ENCODE measurements around the gene TJP1. TPM values are rescaled to one million over a fixed set of nuclear protein-coding genes. Genes with fewer than 3 reads are reported as not detected.

The TJP1 gene
- total RNA-seq, 1 donor from 2014 or later: 148 TPM

GRCh38 chr15:29849218-29849617, 26.9 kb upstream of the TJP1 start:
- TF ChIP-seq, protein P1, sequence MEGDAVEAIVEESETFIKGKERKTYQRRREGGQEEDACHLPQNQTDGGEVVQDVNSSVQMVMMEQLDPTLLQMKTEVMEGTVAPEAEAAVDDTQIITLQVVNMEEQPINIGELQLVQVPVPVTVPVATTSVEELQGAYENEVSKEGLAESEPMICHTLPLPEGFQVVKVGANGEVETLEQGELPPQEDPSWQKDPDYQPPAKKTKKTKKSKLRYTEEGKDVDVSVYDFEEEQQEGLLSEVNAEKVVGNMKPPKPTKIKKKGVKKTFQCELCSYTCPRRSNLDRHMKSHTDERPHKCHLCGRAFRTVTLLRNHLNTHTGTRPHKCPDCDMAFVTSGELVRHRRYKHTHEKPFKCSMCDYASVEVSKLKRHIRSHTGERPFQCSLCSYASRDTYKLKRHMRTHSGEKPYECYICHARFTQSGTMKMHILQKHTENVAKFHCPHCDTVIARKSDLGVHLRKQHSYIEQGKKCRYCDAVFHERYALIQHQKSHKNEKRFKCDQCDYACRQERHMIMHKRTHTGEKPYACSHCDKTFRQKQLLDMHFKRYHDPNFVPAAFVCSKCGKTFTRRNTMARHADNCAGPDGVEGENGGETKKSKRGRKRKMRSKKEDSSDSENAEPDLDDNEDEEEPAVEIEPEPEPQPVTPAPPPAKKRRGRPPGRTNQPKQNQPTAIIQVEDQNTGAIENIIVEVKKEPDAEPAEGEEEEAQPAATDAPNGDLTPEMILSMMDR (IDR thresholded peaks at IDR 0.05; ENCODE audit: insufficient read depth, low read length, poor library complexity, severe bottlenecking): no peak
- no peak for DNase-seq (ENCODE audit: low read depth)
- no peak overlapping the region for H3K4me3 ChIP-seq (ENCODE audit: low read depth, low read length)

GRCh38 chr15:29844290-29844903, 22.1 kb upstream of the TJP1 start:
- Histone ChIP-seq H3K27me3 (ENCODE audit: control insufficient read depth, insufficient read depth, low read length) (no peaks in the 10 kb centered on the region), H3K4me3 (ENCODE audit: low read depth, low read length) (no peak overlapping the region), H3K36me3 (ENCODE audit: control insufficient read depth, insufficient read depth, low read length) (no peaks in the 10 kb centered on the region)
- DNase-seq (ENCODE audit: low read depth): peak; percentile 28
- TF ChIP-seq, protein P1 (IDR thresholded peaks at IDR 0.05; ENCODE audit: insufficient read depth, low read length, poor library complexity, severe bottlenecking): no peak

More at GRCh38 chr15:29849218-29849617, 26.9 kb upstream of the TJP1 start:
- no peaks in the 10 kb centered on the region for H3K27me3 ChIP-seq (ENCODE audit: control insufficient read depth, insufficient read depth, low read length)
- no peaks in the 10 kb centered on the region for H3K36me3 ChIP-seq (ENCODE audit: control insufficient read depth, insufficient read depth, low read length)

DNA sequence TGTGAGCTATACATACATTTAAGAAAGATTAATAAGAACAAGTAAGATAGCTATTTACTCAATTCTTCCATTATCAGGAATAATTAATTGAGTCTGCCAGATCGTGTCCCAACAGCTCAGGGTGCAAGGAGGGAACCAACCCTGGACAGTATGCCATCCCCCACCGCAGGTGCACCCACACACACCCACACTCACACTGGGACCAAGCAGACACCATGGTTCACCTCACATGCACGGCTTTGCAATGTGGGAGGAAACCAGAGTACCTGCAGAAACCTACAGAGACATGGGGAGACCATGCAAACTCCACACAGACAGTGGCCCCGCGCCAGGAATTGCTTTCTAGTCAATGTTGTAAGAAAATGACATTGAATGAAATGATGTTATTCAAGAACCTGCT, 20.0 kb upstream of the TJP1 start:
- H3K36me3 ChIP-seq (ENCODE audit: control insufficient read depth, insufficient read depth, low read length): no peaks in the 10 kb centered on the region
- no peak for DNase-seq (ENCODE audit: low read depth)
- H3K27me3 ChIP-seq (ENCODE audit: control insufficient read depth, insufficient read depth, low read length): no peaks in the 10 kb centered on the region
- H3K4me3 ChIP-seq (ENCODE audit: low read depth, low read length): no peak overlapping the region
- TF ChIP-seq, protein P1 (IDR thresholded peaks at IDR 0.05; ENCODE audit: insufficient read depth, low read length, poor library complexity, severe bottlenecking): no peak

DNA sequence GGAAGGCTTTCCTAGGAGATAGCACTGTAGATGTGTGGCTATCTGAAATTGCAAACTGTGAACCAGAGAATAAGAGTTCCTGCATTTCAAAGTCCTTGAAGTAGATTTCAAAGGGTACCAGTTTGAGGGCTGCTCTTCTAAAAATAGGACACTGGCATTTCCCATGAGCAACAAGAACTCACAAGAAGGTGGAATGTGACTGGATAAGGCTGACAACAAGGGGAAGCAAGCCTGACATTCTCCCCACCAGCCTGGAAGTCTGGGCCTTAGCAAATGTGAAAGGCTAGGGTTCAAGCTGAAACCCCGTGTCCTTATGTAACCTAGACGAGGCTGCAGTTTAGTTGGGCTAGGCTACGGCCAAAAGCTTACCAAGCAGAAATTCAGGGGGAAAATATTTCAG, 18.7 kb upstream of the TJP1 start:
- no peak for DNase-seq (ENCODE audit: low read depth)
- TF ChIP-seq, protein P1 (IDR thresholded peaks at IDR 0.05; ENCODE audit: insufficient read depth, low read length, poor library complexity, severe bottlenecking): no peak

DNA sequence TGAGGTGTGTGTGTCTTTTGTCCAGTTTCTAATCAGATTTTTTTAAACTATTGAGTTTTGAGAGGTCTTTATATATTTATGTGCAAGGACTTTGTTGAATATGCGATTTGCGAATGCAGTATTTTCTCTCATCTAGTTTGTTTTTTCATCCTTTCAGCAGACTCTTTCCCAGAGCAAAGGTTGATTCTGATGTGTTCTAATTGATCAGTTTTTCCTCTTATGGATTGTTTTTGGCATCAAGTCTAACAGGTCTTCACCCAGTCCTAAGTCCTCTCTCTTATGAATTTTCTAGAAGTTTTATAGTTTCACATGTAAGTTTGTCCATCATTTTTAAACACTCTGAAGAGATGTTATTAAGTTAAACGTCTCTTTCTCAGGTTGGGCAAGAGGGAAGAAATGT, 17.8 kb upstream of the TJP1 start:
- H3K27me3 ChIP-seq (ENCODE audit: control insufficient read depth, insufficient read depth, low read length): no peaks in the 10 kb centered on the region
- H3K4me3 ChIP-seq (ENCODE audit: low read depth, low read length): no peak overlapping the region
- no peak for DNase-seq (ENCODE audit: low read depth)
- H3K36me3 ChIP-seq (ENCODE audit: control insufficient read depth, insufficient read depth, low read length): no peaks in the 10 kb centered on the region
- TF ChIP-seq, protein P1 (IDR thresholded peaks at IDR 0.05; ENCODE audit: insufficient read depth, low read length, poor library complexity, severe bottlenecking): no peak

More for the DNA sequence above, 18.7 kb upstream of the TJP1 start:
- no peak overlapping the region for H3K4me3 ChIP-seq (ENCODE audit: low read depth, low read length)
- no peaks in the 10 kb centered on the region for H3K27me3 ChIP-seq (ENCODE audit: control insufficient read depth, insufficient read depth, low read length)
- H3K36me3 ChIP-seq (ENCODE audit: control insufficient read depth, insufficient read depth, low read length): no peaks in the 10 kb centered on the region

Measured in kidney epithelial cell (primary cell).